Mucosa of descending colon (tissue), 3 donors: ENCODE data around the gene CNRIP1. TPM values are rescaled to one million over a fixed set of nuclear protein-coding genes. Genes with fewer than 3 reads are reported as not detected.

ENCODE experiments used
- ATAC-seq: fragments of 200-7000 bp; cut with Tn5 transposase; one replicate; pipeline ENCODE4 v1.9.1; 2020; ENCODE audit warnings: mild to moderate bottlenecking, moderate library complexity
- DNase-seq, 3 donors: peaks; one replicate each; pipeline ENCODE4 v3.0.0-alpha.2; 2020
- H3K36me3 ChIP-seq: fragments of 200-600 bp; one replicate; pipeline ENCODE4 v1.8.0; 2021; ENCODE audit warnings: low read depth, mild to moderate bottlenecking
- H3K4me1 ChIP-seq: fragments of 200-600 bp; one replicate; pipeline ENCODE4 v1.8.0; 2021; ENCODE audit warnings: low read depth, mild to moderate bottlenecking
- H3K4me3 ChIP-seq: fragments of 200-600 bp; one replicate; pipeline ENCODE4 v1.8.0; 2021; ENCODE audit warnings: mild to moderate bottlenecking
- H3K9me3 ChIP-seq: fragments of 200-600 bp; one replicate; pipeline ENCODE4 v1.8.0; 2021; ENCODE audit warnings: mild to moderate bottlenecking
- CTCF ChIP-seq: fragments of 200-600 bp; IDR thresholded peaks from one replicate; pipeline ENCODE4 v1.8.0; 2022; ENCODE audit warnings: antibody characterized with exemption, mild to moderate bottlenecking
- intact Hi-C, 2 donors: fragments of 100-400 bp; cut with DNase I in 1 of 2; cut with micrococcal nuclease in 1 of 2; formaldehyde crosslinking; loops; one replicate each; pipeline versions ENCODE4 v1.11.0 to v1.11.1; 2022; cut with DNase I, micrococcal nuclease
- total RNA-seq, 3 donors: library from RNA; stranded (reverse); fragmentation: NEBNext Ultra II Directional in 2 of 3; extraction: Animal tissue kit (Norgen Biotek cat#: 25700) in 2 of 3; gene quantifications; one replicate each; pipeline versions ENCODE4 v1.2.1 to v1.2.4, GENCODE V29; 2021 to 2023
- donor health status: DM: no; HTN: no; CAD: no; lungs with moderate emphysema.
- donor health status: DM: no; HTN: no; CAD: no.
- donor health status: DM: no; HTN: yes; CAD: no.

The CNRIP1 gene
- total RNA-seq, 3 donors from 2014 or later: 4.1 to 20.0 (median 6.2) TPM

- no peaks in the 10 kb centered on the region for H3K36me3 ChIP-seq
- DNase-seq (no peak), ATAC-seq (no peak)
- H3K9me3 ChIP-seq: no peaks in the 10 kb centered on the region
- no peaks in the 10 kb centered on the region for H3K4me1 ChIP-seq
- no peak overlapping the region for H3K4me3 ChIP-seq
- TF ChIP-seq CTCF: no peak
- intact Hi-C loops: no loop called here
These were observed 25.6 kb upstream of the CNRIP1 start for GRCh38 chr2:68345129-68345875.

GRCh38 chr2:68344031-68344430, 24.3 kb upstream of the CNRIP1 start:
- intact Hi-C loops: no loop called here
- ATAC-seq: no peak

GRCh38 chr2:68342470-68342869, 22.7 kb upstream of the CNRIP1 start:
- Histone ChIP-seq H3K36me3 (no peaks in the 10 kb centered on the region), H3K4me1 (no peaks in the 10 kb centered on the region), H3K4me3 (no peak overlapping the region), H3K9me3 (no peaks in the 10 kb centered on the region)
- ATAC-seq (no peak), DNase-seq (no peak)
- TF ChIP-seq CTCF: no peak
- intact Hi-C loops: no loop called here

More at GRCh38 chr2:68344031-68344430, 24.3 kb upstream of the CNRIP1 start:
- no peaks in the 10 kb centered on the region for H3K4me1 ChIP-seq
- H3K9me3 ChIP-seq: no peaks in the 10 kb centered on the region
- H3K36me3 ChIP-seq: no peaks in the 10 kb centered on the region
- no peak for DNase-seq
- TF ChIP-seq CTCF: no peak
- H3K4me3 ChIP-seq: no peak overlapping the region

DNA sequence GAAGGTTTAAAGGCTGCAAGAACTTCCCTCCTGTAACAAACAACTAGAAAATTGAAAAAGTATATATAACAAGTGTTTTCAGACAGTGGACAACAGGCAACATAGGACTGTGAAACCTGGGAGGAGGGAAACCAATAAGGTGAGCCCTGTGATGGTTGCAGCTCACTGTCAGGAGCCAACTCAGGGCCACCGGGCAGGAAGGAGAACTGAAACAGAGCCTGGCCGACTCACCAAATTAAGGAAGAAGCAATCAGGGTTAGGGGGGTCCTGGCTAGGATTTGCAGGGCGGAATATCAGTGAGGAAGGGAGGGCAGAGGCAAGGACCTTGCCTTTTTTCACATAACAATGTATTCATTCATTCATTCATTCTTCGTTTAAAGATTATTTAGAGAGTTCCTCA, 21.8 kb upstream of the CNRIP1 start:
- Histone ChIP-seq H3K4me3 (no peak overlapping the region), H3K4me1 (no peaks in the 10 kb centered on the region), H3K9me3 (no peaks in the 10 kb centered on the region), H3K36me3 (no peaks in the 10 kb centered on the region)
- intact Hi-C loops: no loop called here
- ATAC-seq: no peak
- TF ChIP-seq CTCF: no peak
- no peak for DNase-seq

- no peak for ATAC-seq
- no peaks in the 10 kb centered on the region for H3K9me3 ChIP-seq
- no peaks in the 10 kb centered on the region for H3K36me3 ChIP-seq
- TF ChIP-seq CTCF: no peak
- intact Hi-C loops: no loop called here
- no peak for DNase-seq
- H3K4me3 ChIP-seq: no peak overlapping the region
- H3K4me1 ChIP-seq: no peaks in the 10 kb centered on the region
These were observed 21.2 kb upstream of the CNRIP1 start for GRCh38 chr2:68341062-68341329.
